HG02981 (cell line): ENCODE results near the gene HECA.

Experiments used
- ATAC-seq: cut with Tn5 transposase; IDR thresholded peaks from one replicate; pipeline ENCODE4 v1.9.1; 2021; ENCODE audit warnings: mild to moderate bottlenecking, moderate library complexity; ENCODE audit not compliant: unreplicated experiment

HECA gene

DNA sequence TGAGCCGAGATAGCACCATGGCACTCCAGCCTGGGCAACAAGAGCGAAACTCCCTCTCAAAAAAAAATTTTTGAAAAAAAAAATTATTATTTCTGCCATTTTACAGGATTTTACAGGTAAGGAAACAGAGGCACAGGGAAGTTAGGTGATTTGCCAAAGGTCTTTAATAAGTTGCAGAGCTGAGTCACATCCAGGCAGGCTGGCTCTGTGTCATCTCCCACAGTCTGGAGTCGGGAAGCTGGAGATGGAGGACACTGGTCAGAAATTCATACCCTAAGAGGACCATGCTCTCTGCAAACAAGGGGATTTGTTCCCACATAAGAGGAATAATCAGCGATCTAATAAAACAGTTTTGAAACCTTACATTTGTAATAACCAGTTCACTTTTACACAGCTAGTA is 24.1 kb downstream of the HECA start:
- no peak for ATAC-seq

DNA sequence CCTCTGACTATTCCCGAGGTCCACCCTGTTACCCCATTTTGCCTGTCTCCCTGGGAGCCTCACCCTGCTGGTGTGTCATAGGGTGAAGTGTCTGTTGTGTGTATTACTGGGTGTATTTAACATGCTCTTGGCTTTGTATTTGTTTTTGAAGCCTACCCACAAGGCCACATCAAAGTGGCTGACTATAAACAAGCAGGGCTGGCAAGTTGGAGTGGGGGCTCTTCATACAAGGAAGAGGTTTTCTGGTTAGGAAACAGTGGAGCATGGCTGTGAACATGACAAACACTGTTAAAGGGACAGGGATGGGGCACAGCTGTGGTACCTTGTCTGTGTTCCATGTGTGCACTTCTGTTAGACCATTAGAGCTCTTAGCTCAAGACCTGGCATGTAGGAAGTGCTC is 26.3 kb downstream of the HECA start:
- ATAC-seq: peak; percentile 17

DNA sequence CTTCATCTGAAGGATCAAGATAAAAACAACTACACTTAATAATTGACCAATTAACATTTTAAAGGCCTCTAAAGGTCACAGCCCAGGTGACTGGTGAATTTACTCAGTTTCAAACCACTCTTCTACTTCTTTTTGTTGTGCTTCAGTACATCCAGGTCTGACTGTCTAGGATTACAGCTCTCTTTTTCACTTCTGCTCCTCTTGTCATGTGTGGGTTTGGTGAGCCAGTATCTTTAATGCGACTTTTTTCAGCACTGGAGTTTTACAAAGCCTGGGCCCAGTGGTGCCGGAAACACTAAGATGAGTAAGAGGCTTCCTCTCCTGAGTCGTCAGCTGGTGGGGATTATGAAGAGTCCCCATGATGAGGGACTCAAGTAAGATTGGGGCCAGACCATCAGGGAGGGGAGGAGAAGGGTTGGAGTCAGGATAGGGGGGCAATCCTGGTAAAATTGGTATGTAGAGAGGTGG is 27.0 kb downstream of the HECA start:
- ATAC-seq: peak; percentile 96

DNA sequence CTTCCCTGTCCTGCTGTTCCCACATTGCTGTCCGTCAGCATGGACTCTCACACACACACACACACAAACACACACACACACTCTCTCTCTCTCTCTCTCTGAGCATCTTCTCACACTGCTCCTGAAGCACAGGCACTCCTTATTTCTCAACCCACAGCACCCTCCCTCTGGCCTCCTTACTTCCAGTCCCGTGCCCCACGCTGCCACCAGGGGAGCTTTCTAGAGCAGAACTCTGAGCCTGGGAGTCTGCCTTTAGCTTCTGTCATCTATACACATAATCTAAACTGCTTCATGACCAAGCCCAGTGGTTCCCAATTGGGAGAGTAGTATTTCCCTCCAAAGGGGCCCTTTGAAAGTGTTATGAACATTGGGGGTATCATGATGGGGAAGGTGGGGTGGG is 29.1 kb downstream of the HECA start:
- ATAC-seq: no peak

DNA sequence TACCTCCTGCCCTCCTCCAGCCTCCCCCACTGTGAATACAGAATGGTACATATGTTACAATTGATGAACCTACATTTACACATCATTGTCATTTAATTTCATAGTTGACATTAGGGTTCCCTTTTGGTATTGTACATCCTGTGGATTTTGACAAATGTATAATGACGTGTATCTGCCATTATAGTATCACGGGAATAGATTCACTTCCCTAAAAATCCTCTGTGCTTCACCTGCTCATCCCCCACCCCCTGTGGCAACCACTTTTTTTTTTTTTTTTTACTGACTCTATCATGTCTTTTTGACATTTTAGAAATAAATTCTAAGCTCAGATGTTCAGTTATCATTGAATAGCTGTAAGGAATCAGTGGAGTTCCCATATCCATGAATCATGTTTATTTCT is 30.4 kb downstream of the HECA start:
- ATAC-seq: no peak

DNA sequence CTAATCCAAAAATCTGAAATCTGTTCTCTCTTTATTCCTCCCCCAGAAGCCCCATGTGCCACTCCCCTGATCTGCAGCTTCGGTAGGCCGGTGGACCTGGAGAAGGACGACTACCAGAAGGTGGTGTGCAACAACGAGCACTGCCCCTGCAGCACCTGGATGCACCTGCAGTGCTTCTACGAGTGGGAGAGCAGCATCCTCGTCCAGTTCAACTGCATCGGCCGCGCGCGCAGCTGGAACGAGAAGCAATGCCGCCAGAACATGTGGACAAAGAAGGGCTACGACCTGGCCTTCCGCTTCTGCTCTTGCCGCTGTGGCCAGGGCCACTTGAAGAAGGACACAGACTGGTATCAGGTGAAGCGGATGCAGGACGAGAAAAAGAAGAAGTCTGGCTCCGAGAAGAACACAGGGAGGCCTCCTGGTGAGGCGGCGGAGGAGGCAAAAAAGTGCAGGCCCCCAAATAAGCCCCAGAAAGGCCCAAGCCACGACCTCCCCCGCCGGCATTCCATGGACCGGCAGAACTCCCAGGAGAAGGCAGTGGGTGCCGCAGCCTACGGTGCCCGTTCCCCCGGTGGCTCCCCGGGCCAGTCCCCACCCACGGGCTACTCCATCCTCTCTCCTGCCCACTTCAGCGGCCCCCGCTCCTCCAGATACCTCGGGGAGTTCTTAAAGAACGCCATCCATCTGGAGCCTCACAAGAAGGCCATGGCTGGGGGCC is 31.5 kb downstream of the HECA start:
- ATAC-seq: no peak

DNA sequence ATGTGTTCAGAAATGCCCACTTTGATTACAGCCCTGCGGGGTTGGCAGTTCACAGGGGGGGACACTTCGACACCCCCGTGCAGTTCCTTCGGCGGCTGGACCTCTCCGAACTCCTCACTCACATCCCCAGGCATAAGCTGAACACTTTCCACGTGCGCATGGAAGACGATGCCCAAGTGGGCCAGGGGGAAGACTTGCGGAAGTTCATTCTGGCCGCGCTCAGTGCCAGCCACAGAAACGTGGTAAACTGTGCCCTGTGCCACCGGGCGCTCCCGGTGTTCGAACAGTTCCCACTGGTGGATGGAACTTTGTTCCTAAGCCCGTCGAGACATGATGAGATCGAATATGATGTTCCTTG is 32.1 kb downstream of the HECA start:
- no peak for ATAC-seq

DNA sequence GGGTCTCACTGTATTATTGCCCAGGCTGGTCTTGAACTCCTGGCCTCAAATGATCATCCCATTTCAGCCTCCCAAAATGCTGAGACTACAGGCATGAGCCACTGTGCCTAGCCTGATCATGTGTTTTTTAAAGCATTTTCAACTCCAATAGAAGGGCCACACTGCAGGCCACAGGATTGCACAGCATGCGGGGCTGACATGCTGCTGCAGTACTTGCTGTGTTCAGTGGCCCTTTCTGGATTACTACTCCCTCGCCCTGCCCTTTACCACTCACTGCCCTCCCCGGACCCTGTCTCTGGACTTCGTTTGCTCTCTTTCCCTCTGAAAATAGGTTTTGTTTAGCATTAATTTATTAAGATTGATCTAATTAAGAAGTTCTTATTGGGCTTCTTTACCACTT is 37.3 kb downstream of the HECA start:
- no peak for ATAC-seq

DNA sequence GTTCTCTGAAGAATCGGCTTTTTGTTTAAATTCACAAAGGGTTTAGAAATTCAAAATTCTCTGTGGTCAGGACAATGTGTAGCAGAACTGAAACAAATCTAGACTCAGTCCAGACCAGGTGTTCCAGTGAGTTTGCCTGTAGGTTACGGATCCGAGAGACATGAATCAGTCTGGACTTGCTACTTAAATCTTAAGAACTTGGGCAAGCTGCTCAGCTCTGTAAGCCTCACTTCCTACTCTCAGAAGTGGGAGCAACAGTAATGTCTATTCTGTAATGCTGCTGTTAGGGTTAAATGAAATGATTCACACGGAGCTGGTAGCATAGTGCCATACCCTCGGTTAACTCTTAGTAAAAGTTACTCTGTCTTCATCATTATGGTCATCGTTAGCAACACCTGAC is 37.7 kb downstream of the HECA start:
- ATAC-seq: no peak

DNA sequence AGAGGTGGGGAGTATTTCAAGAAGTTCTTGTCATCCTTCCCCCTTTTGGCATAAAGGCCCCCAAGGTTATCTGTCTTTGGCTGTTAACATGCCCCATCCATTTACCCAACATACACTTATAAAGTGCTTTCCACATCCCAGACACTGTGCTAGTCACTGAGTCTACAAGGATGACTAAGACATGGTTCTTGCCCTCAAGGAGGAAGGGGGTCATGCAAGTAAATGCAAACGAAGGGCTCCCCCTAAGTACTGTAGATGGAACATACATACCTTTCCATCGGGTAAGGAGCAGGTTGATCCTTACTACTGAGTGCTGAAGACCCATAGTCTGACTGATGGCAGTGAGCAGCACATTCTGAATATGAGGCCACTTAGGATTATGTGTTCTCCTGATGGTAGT is 38.3 kb downstream of the HECA start:
- ATAC-seq: no peak

DNA sequence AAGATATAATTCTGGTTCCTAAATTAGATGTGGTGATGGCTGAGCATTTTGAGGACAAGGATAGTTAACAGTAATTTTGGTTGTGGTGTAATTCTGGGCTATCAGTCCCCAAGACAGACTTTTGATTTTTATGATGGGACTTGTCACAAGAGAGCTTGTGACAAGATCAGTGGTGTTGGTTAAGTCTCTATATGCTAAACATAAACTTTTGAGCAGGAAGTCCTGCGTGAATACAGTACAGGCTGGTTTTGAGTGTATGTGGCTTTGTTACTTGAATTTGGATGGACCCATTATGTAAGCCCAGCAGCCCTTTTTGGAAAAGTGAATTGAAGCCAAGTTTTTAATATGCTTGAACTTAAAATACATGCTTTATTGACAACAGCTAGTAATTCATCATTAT is 38.9 kb downstream of the HECA start:
- no peak for ATAC-seq

DNA sequence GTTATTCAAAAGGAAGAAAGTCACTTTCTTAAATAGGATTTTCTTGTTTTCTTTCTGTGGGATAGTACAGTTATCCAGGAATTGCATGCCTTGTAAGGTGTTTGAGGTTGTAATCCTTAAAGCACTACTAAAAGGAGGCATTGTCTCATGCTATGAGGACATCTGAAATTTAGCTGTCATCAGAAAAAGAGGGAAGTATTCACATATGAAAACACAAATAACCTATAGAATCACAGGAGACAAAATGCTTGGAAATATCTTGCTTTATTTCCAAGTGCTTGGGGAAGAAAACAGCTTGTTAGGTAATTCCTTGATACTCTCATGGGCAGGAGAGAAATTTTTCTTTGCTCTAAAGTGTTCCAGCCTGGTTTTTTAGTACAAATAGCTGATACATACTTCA is 40.1 kb downstream of the HECA start:
- no peak for ATAC-seq

DNA sequence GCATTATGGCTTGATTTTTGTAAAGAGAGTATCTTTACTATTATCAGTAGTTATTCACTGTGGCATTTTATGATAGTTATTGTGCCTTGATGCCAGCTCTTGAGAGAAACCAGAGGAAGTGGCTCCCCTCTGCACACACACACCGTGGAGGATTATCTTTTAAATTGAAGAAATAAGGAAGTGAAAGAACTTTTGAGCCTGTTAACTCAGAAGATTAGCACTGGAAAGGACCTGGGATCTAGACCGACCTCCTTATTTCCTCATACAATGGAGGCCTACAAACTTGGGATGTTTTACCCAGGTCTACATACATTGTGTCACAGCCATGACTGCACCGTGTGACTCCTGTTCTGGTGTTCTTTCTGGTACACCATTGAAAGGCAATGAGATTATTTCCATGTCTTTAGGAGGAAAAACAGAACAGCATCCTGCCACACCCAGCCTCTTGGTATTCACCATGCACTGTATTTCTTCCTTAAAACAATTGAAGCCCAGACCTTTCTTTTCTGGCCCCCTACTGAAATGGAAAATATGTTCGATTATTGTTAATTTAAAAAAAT is 40.6 kb downstream of the HECA start:
- ATAC-seq: no peak

DNA sequence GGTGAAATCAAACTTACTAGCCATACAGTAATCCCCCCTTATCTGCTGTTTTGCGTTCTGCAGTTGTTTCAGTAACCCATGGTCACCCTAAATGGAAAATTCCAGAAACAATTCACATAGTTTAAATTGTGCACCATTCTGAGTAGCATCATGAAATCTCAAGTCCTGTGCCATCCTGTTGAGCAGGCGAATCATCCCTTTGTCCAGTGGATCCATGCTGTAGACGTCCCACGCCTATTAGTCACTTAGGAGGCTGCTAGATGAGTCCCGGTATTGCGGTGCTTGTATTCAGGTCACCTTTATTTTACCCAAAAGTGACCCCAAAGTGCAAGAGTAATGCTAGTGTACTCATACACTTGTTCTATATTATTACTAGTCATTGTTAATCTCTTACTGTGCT is 46.4 kb downstream of the HECA start:
- no peak for ATAC-seq

DNA sequence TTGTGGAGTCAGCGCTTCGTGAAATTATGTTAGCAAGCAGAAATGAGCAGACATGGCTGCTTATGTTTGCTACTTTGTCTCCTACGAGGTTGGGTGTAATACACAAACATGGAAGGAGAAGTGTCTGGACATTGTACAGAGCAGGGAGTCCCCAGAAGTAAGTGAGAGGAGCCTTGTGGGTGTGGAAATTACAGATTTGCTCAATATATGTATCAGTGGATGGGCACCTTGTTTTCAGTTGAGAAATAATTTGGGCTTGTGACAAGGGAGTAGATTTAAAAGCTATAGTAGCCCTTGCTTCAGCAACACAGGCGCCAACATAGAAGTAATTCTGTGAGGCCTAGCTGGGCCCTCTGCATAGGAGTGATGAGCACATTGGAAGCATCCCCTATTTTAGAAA is 49.2 kb downstream of the HECA start:
- no peak for ATAC-seq

DNA sequence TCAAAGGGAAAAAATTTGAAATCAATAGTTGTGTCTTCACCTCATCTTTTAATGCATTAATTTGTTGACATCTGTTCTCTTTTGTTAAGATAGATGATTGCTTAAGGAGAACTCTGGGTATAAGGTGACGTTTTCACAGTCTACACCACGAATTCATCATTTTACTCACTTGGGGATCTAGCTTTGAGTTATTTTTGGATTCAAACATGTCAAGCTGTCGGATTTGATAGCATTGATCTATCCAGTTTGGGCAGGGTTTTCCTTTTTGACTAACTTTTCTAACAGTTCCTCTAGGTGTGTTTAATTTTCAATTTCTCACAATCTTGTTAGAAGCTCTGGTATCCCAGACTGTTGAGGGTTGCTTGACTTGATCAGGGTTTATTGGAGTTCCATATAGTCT is 49.6 kb downstream of the HECA start:
- no peak for ATAC-seq

DNA sequence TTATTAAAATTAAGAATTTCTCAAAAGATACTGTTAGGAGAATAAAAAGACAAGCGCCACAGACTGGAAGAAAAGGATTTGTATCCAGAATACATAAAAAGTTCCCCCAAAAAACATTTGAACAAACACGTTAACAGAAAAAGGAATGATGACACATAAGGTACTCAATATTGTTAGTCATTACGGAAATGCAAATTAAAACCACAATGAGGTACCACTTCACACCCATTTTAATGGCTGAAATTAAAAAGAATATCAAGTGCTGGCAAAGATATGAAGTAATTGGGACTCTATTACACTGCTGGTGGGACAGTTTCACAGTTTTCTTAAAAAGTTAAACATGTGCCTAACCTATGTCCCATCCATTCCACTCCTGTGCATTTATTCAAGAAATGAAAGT is 51.4 kb downstream of the HECA start:
- ATAC-seq: no peak

DNA sequence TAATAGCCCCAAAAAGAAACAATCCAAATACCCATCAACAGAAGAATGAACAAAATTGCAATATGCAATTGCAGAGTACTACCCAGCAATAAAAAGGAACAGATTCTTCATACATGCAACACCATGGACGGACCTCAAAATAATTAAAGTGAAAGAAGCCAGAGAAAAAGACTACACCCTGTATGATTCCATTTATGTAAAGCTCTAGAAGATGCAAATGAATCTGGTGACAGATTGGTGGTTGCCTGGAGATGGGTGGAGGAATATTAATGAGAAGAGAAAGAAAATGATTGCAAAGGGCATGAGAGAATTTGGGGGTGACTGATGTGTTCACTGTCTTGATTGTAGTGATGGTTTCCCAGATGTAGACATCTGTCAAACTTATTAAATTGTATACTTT is 51.8 kb downstream of the HECA start:
- no peak for ATAC-seq

DNA sequence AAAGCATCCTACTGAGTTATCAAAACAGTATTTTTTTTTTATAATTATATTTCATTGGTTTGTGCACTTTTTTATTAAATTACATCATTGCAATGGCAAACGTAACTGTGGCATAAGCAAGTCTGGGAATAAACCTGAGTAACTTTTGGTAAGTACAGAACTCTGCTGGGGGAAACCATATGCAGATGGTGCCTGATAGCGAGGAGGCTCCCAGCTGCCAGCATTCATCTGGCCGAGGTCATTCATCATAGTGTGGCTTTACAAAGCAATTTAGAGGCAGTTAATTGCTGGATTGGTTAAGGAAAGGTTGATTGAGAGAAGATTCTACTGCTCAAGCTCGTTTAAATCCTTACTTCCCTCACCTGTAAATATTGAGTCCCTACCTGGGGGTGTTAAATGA is 52.6 kb downstream of the HECA start:
- no peak for ATAC-seq

DNA sequence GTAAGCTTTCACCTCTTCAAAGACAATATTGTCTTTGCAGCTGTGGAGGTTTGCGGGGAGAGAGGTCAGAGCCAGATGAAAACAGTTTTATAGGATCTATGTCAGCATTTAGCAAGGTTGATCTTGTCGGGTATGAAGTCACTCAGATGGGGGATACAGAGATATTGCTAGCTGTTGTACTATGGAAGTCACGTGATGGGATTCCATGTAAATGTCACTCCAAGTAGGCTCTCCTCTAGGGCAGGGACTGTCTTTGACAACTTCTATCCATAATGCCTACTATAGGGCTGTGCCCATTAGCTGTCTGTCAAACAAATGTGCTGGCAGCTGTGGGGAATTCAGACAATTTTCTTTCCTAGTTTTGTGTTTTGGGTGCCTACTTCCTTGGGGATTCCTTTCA is 54.8 kb downstream of the HECA start:
- no peak for ATAC-seq

DNA sequence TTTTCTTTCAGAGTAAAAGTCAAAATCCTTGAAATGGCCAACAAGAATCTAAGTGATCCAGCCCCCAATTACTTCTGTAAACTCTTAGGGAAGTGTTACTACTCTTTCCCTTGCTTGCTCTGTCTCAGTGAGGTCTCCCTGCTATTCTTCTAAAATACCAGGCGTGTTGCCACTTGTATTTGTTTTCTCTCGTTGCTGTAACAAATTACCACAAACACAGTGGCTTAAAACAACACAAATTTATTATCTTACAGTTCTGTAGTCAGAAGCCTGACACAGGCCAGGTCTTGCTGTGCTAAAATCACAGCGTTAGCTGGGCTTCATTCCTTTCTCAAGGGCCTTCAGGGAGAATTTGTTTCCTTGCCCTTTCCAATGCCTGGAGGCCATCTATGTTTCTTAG is 59.9 kb downstream of the HECA start:
- ATAC-seq: no peak

DNA sequence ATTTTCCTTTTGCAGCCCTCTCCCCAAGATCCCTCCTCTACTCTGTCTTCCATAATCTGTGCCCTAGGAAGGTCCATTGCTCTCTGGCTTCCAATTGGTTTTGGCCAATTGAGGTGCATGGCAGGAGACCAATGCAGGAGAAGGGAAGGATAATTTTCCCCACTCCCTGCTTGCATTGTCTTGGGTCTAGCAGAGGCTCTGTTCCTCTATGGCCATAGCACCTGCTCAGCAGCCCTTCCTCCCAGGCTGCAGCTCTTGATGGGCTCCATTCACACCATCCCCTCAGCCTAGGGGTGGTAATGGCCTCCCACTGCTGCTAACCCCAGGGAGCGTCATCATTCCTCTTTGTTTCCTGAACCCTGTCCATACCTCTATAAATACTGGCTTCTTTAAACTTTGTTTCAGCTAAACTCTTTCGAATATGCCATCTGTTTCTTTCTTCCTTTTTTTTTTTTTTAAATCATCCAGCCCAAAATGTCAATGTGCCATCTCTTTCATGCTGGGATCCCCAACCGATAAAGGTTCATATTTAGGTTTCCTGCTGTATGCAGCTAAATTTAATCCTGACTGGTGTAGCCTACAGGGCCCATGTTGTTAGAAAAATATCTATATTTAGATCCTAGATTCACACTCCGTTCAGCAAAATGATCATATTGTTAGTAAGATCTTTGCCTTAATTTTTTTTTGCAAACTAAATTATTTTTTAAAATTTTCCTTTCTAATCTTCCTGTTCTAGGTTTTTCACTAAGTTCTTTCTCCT is 63.8 kb downstream of the HECA start:
- no peak for ATAC-seq
